Panc1 (cell line): Measurements from ENCODE around the gene TMEFF2. TPM values are rescaled to one million over a fixed set of nuclear protein-coding genes. Genes with fewer than 3 reads are reported as not detected.

Experiments
- ATAC-seq: fragments of 200-7000 bp; cut with Tn5 transposase; 2 replicates; pipeline ENCODE4 v1.9.1; 2020; ENCODE audit warnings: mild to moderate bottlenecking, moderate library complexity
- BruUV-seq: library from RNA; stranded (reverse); fragments of 400-500 nt; replicated peaks from 2 replicates; lab custom pipeline; 2021; lab: Mats Ljungman, UMichigan
- CTCF ChIA-PET: fragments of 300-600 bp; sonication (Branson Sonifier 250); formaldehyde crosslinking; loops from one replicate; lab custom pipeline; 2022; ENCODE audit warnings: antibody characterized with exemption; lab: Charles Lee
- POLR2A ChIA-PET: fragments of 300-600 bp; sonication (Branson Sonifier 250); formaldehyde crosslinking; loops from one replicate; lab custom pipeline; 2022; ENCODE audit warnings: antibody characterized with exemption; lab: Charles Lee
- DNase-seq: peaks from one replicate; pipeline ENCODE4 v3.0.0-alpha.2; 2010; ENCODE audit warnings: low read depth, low spot score
- H3K27ac ChIP-seq: 2 replicates; pipeline ENCODE4 v1.5.1; 2011; ENCODE audit warnings: mild to moderate bottlenecking, low read length, inconsistent platforms
- H3K27me3 ChIP-seq: fragments of 200-500 bp; sonication (Bioruptor generic); 2 replicates; pipeline ENCODE4 v1.6.0; 2014; ENCODE audit warnings: low read length, inconsistent platforms; ENCODE audit not compliant: control insufficient read depth, insufficient read depth
- H3K36me3 ChIP-seq: fragments of 200-500 bp; sonication (Bioruptor generic); 2 replicates; pipeline ENCODE4 v1.5.1; 2014; ENCODE audit warnings: inconsistent platforms, mild to moderate bottlenecking, low read length, moderate library complexity; ENCODE audit not compliant: control insufficient read depth, insufficient read depth
- H3K4me1 ChIP-seq: 2 replicates; pipeline ENCODE4 v1.5.1; 2011; ENCODE audit warnings: inconsistent platforms, mild to moderate bottlenecking, low read length, moderate library complexity; ENCODE audit not compliant: control insufficient read depth, insufficient read depth
- H3K4me3 ChIP-seq, 2 experiments: 2 replicates each; pipeline ENCODE4 v1.5.1; 2011 to 2012; ENCODE audit warnings: low read depth in 2 of 2, low read length in 2 of 2, mild to moderate bottlenecking in 2 of 2, inconsistent platforms in 1 of 2, moderate library complexity in 1 of 2
- H3K9me3 ChIP-seq: fragments of 200-500 bp; sonication (Bioruptor generic); 2 replicates; pipeline ENCODE4 v1.5.1; 2014; ENCODE audit warnings: low read depth, mild to moderate bottlenecking, inconsistent platforms, low read length, moderate library complexity; ENCODE audit not compliant: control insufficient read depth, insufficient read depth
- CTCF ChIP-seq: fragments of 450-650 bp; IDR thresholded peaks from 2 replicates; pipeline ENCODE4 v1.5.1; 2017; ENCODE audit warnings: mild to moderate bottlenecking
- POLR2AphosphoS5 ChIP-seq: IDR thresholded peaks from 2 replicates; pipeline ENCODE4 v1.6.1; 2012; ENCODE audit warnings: mild to moderate bottlenecking, low read depth, low read length, moderate library complexity
- REST ChIP-seq, 2 experiments: IDR thresholded peaks; 2 replicates each; pipeline ENCODE4 v1.6.1; 2011 to 2012; ENCODE audit warnings: low read depth in 2 of 2, control low read depth in 1 of 2, low read length in 1 of 2, mild to moderate bottlenecking in 1 of 2, moderate library complexity in 1 of 2; ENCODE audit not compliant: insufficient read depth in 1 of 2
- SIN3A ChIP-seq: IDR thresholded peaks from 2 replicates; pipeline ENCODE4 v1.6.1; 2012; ENCODE audit warnings: low read depth, mild to moderate bottlenecking, low read length, moderate library complexity, borderline replicate concordance; ENCODE audit not compliant: insufficient read depth
- TCF7L2 ChIP-seq: IDR thresholded peaks from 2 replicates; pipeline ENCODE4 v1.6.1; 2011; ENCODE audit warnings: mild to moderate bottlenecking, low read depth, low read length, inconsistent platforms
- in situ Hi-C: cut with HindIII; loops from 2 replicates; pipeline ENCODE4 v1.10.0; 2016; ENCODE audit warnings: low sequenced_read_pairs, low pct_unique_long_range_greater_than_20kb
- intact Hi-C: fragments of 100-400 bp; cut with micrococcal nuclease; formaldehyde crosslinking; loops from one replicate; pipeline ENCODE4 v1.10.0; 2022; ENCODE audit not compliant: unreplicated experiment
- total RNA-seq: library from RNA; stranded (reverse); gene quantifications from one replicate; pipeline ENCODE4 v1.2.1, GENCODE V29; 2021; ENCODE audit not compliant: unreplicated experiment

Gene TMEFF2
- total RNA-seq, 1 experiment from 2014 or later: 1.5 TPM

- intact Hi-C loops: no loop called here
- Histone ChIP-seq H3K4me3 (no peak overlapping the region), H3K9me3 (no peaks in the 10 kb centered on the region), H3K36me3 (no peaks in the 10 kb centered on the region), H3K4me1 (no peaks in the 10 kb centered on the region), H3K27ac (no peak overlapping the region), H3K27me3 (no peaks in the 10 kb centered on the region; the same call in 1 of the 2 replicates)
- no TSS peak for BruUV-seq
- in situ Hi-C loops: no loop called here
- ATAC-seq (no peak), DNase-seq (no peak)
- POLR2A ChIA-PET: no interaction called here
- CTCF ChIA-PET: no interaction called here
- no peak for TF ChIP-seq POLR2AphosphoS5
- TF ChIP-seq REST (IDR thresholded peaks at IDR 0.05; ENCODE audit: insufficient read depth in 1 of 2, low read depth in 2 of 2, low read length in 1 of 2): no peak
- TF ChIP-seq CTCF: no peak
- no peak for TF ChIP-seq TCF7L2
- no peak for TF ChIP-seq SIN3A
Measured at GRCh38 chr2:192183296-192183695, 11.4 kb downstream of the TMEFF2 start.

- intact Hi-C loops: no loop called here
- ATAC-seq: no peak
- DNase-seq: no peak
- POLR2A ChIA-PET: no interaction called here
- H3K36me3 ChIP-seq: no peaks in the 10 kb centered on the region
- no peaks in the 10 kb centered on the region for H3K27me3 ChIP-seq
- no peak for TF ChIP-seq POLR2AphosphoS5
- no peak for TF ChIP-seq TCF7L2
- TF ChIP-seq REST (IDR thresholded peaks at IDR 0.05; ENCODE audit: insufficient read depth in 1 of 2, low read depth in 2 of 2, low read length in 1 of 2): no peak
- TF ChIP-seq CTCF: no peak
- TF ChIP-seq SIN3A: no peak
- no TSS peak for BruUV-seq
- no peaks in the 10 kb centered on the region for H3K4me1 ChIP-seq
- H3K9me3 ChIP-seq: no peaks in the 10 kb centered on the region
- H3K4me3 ChIP-seq: no peak overlapping the region
- CTCF ChIA-PET: no interaction called here
- in situ Hi-C loops: no loop called here
- no peak overlapping the region for H3K27ac ChIP-seq
Measured at GRCh38 chr2:192166946-192167345, 27.8 kb downstream of the TMEFF2 start.
